Right lobe of liver (tissue), 4 donors: Measurements from ENCODE around the gene TRAPPC6A.

Source experiments
- POLR2A ChIP-seq: fragments of 450-650 bp; IDR thresholded peaks from one replicate; pipeline ENCODE4 v1.6.1; 2017; ENCODE audit warnings: antibody characterized with exemption, mild to moderate bottlenecking
- TF ChIP-seq, protein P1 (sequence below), 4 donors: fragments of 200-600 bp in 3 of 4; fragments of 450-650 bp in 1 of 4; IDR thresholded peaks; one replicate each; pipeline versions ENCODE4 v1.5.1 to v1.8.0; 2016 to 2022; ENCODE audit warnings: antibody characterized with exemption in 4 of 4, mild to moderate bottlenecking in 2 of 4
- donor health status: DM: no; HTN: no; CAD: no.
- donor health status: DM: no; HTN: no; CAD: no.
- donor health status: DM: no; HTN: yes; CAD: no.

GRCh38 chr19:45147835-45148676, 30.0 kb downstream of the TRAPPC6A start:
- TF ChIP-seq, protein P1, sequence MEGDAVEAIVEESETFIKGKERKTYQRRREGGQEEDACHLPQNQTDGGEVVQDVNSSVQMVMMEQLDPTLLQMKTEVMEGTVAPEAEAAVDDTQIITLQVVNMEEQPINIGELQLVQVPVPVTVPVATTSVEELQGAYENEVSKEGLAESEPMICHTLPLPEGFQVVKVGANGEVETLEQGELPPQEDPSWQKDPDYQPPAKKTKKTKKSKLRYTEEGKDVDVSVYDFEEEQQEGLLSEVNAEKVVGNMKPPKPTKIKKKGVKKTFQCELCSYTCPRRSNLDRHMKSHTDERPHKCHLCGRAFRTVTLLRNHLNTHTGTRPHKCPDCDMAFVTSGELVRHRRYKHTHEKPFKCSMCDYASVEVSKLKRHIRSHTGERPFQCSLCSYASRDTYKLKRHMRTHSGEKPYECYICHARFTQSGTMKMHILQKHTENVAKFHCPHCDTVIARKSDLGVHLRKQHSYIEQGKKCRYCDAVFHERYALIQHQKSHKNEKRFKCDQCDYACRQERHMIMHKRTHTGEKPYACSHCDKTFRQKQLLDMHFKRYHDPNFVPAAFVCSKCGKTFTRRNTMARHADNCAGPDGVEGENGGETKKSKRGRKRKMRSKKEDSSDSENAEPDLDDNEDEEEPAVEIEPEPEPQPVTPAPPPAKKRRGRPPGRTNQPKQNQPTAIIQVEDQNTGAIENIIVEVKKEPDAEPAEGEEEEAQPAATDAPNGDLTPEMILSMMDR (IDR thresholded peaks at IDR 0.05): no peak
- TF ChIP-seq POLR2A: no peak
